GM21717 (cell line): ENCODE measurements around the gene POLR2A.

Source experiments
- ATAC-seq: cut with Tn5 transposase; IDR thresholded peaks from one replicate; pipeline ENCODE4 v1.9.1; 2021; ENCODE audit warnings: mild to moderate bottlenecking, moderate library complexity; ENCODE audit not compliant: unreplicated experiment

POLR2A gene

GRCh38 chr17:7502171-7502847, 18.1 kb downstream of the POLR2A start:
- ATAC-seq = no peak

GRCh38 chr17:7502987-7503386, 18.8 kb downstream of the POLR2A start:
- ATAC-seq = no peak

GRCh38 chr17:7503521-7503920, 19.4 kb downstream of the POLR2A start:
- ATAC-seq = no peak

GRCh38 chr17:7508145-7508544, 24.0 kb downstream of the POLR2A start:
- no peak for ATAC-seq

- no peak for ATAC-seq
These were observed 24.7 kb downstream of the POLR2A start for GRCh38 chr17:7508846-7509245.

GRCh38 chr17:7509937-7510336, 25.8 kb downstream of the POLR2A start:
- ATAC-seq = no peak

- ATAC-seq = no peak
These were observed 26.9 kb downstream of the POLR2A start for GRCh38 chr17:7511108-7511507.

GRCh38 chr17:7512105-7512504, 27.9 kb downstream of the POLR2A start:
- ATAC-seq = no peak

GRCh38 chr17:7512824-7513540, 28.8 kb downstream of the POLR2A start:
- ATAC-seq = no peak

GRCh38 chr17:7513850-7514419, 29.8 kb downstream of the POLR2A start:
- no peak for ATAC-seq

- ATAC-seq = no peak
These were observed 31.9 kb downstream of the POLR2A start for GRCh38 chr17:7515911-7516610.

- no peak for ATAC-seq
These were observed 38.9 kb downstream of the POLR2A start for GRCh38 chr17:7523033-7523432.

- ATAC-seq = no peak
These were observed 44.7 kb downstream of the POLR2A start for GRCh38 chr17:7528842-7529241.

- ATAC-seq = no peak
These were observed 46.1 kb downstream of the POLR2A start for GRCh38 chr17:7530023-7530900.

- no peak for ATAC-seq
These were observed 53.9 kb downstream of the POLR2A start for GRCh38 chr17:7538050-7538449.

- no peak for ATAC-seq
These were observed 54.9 kb downstream of the POLR2A start for GRCh38 chr17:7538891-7539545.

GRCh38 chr17:7541074-7541621, 57.0 kb downstream of the POLR2A start:
- no peak for ATAC-seq

GRCh38 chr17:7544911-7545310, 60.7 kb downstream of the POLR2A start:
- no peak for ATAC-seq

- ATAC-seq = no peak
These were observed 64.6 kb downstream of the POLR2A start, which contains the start of gene TNFSF12 for GRCh38 chr17:7548585-7549400. Gene TNFSF12, plus strand, starts transcription at chr17:7549058. Its CDS starts 96 bp downstream, at chr17:7549154.
